SK-N-SH (cell line): ENCODE results near the gene LATS2. TPM values are rescaled to one million over a fixed set of nuclear protein-coding genes. Genes with fewer than 3 reads are reported as not detected.

Experiments
- CTCF ChIA-PET: fragments of 300-600, 350-600 bp; formaldehyde crosslinking; extraction: SDS; loops from one replicate; lab custom pipeline; 2021; lab: Yijun Ruan, JAX
- POLR2A ChIA-PET: fragments of 350-600 bp; sonication (Branson Sonifier 250); formaldehyde crosslinking; extraction: SDS; loops from one replicate; lab custom pipeline; 2020; ENCODE audit warnings: antibody characterized with exemption, inconsistent platforms; lab: Yijun Ruan, JAX
- DNase-seq: peaks from one replicate; pipeline ENCODE4 v3.0.0; 2012
- H2AFZ ChIP-seq: fragments of 200-600 bp; sonication (generic); 2 replicates; pipeline ENCODE4 v1.8.1; 2016; ENCODE audit warnings: antibody characterized with exemption, mild to moderate bottlenecking, low read depth
- H3F3A ChIP-seq: fragments of 200-600 bp; sonication (generic); replicated peaks from 2 replicates; pipeline ENCODE3; 2016; ENCODE audit warnings: antibody characterized with exemption, mild to moderate bottlenecking; ENCODE audit not compliant: insufficient read depth
- H3K27ac ChIP-seq, 2 experiments: fragments of 200-500 bp in 1 of 2; fragments of 200-600 bp in 1 of 2; sonication (Bioruptor generic) in 1 of 2; sonication (generic), shearing (Covaris generic) in 1 of 2; 2 replicates each; pipeline versions ENCODE4 v1.5.1 to v1.6.1; 2014 to 2016; ENCODE audit warnings: low read depth in 2 of 2, inconsistent platforms in 1 of 2, low read length in 1 of 2, mild to moderate bottlenecking in 1 of 2, mixed read lengths in 1 of 2
- H3K27me3 ChIP-seq: fragments of 200-600 bp; sonication (generic), shearing (Covaris generic); 2 replicates; pipeline ENCODE4 v1.6.1; 2016; ENCODE audit warnings: mixed run types; ENCODE audit not compliant: insufficient read depth
- H3K36me3 ChIP-seq, 2 experiments: fragments of 200-500 bp in 1 of 2; fragments of 200-600 bp in 1 of 2; sonication (Bioruptor generic) in 1 of 2; sonication (generic) in 1 of 2; replicated peaks in 1 of 2; 2 replicates each; pipeline versions ENCODE3 to v1.5.1; 2014 to 2016; ENCODE audit warnings: low read length in 1 of 2, mild to moderate bottlenecking in 1 of 2; ENCODE audit not compliant: insufficient read depth in 2 of 2, control insufficient read depth in 1 of 2
- H3K4me1 ChIP-seq, 2 experiments: fragments of 200-500 bp in 1 of 2; fragments of 200-600 bp in 1 of 2; sonication (Bioruptor generic) in 1 of 2; sonication (generic), shearing (Covaris generic) in 1 of 2; 2 replicates each; pipeline versions ENCODE4 v1.5.1 to v1.6.1; 2014 to 2016; ENCODE audit warnings: low read depth in 1 of 2, low read length in 1 of 2, mixed run types in 1 of 2; ENCODE audit not compliant: insufficient read depth in 2 of 2, control insufficient read depth in 1 of 2
- H3K4me2 ChIP-seq: fragments of 200-600 bp; sonication (generic), shearing (Covaris generic); 2 replicates; pipeline ENCODE4 v1.6.1; 2017; ENCODE audit warnings: mixed run types
- H3K4me3 ChIP-seq, 2 experiments: fragments of 200-500 bp in 1 of 2; fragments of 200-600 bp in 1 of 2; sonication (Bioruptor generic) in 1 of 2; sonication (generic), shearing (Covaris generic) in 1 of 2; 2 replicates each; pipeline versions ENCODE4 v1.5.1 to v1.8.1; 2014 to 2016; ENCODE audit warnings: low read depth in 2 of 2, inconsistent platforms in 1 of 2, low read length in 1 of 2, mild to moderate bottlenecking in 1 of 2, mixed read lengths in 1 of 2, moderate library complexity in 1 of 2
- H3K79me2 ChIP-seq: fragments of 200-600 bp; sonication (generic); 2 replicates; pipeline ENCODE4 v1.8.1; 2017; ENCODE audit warnings: mild to moderate bottlenecking; ENCODE audit not compliant: insufficient read depth
- H3K9ac ChIP-seq: fragments of 200-600 bp; sonication (generic); 2 replicates; pipeline ENCODE4 v1.6.1; 2017; ENCODE audit warnings: mixed run types
- H3K9me2 ChIP-seq: fragments of 200-600 bp; sonication (generic); 2 replicates; pipeline ENCODE4 v1.6.1; 2017; ENCODE audit warnings: mixed run types
- H3K9me3 ChIP-seq: fragments of 200-600 bp; sonication (generic); 2 replicates; pipeline ENCODE4 v1.6.1; 2017; ENCODE audit warnings: mixed run types, mild to moderate bottlenecking, moderate library complexity
- H4K20me1 ChIP-seq: fragments of 200-600 bp; sonication (generic); 2 replicates; pipeline ENCODE4 v1.6.1; 2017; ENCODE audit warnings: mild to moderate bottlenecking, mixed run types; ENCODE audit not compliant: insufficient read depth
- CHD2 ChIP-seq: fragments of 150-350 bp; IDR thresholded peaks from 2 replicates; pipeline ENCODE4 v1.6.1; 2018; ENCODE audit warnings: low read length; ENCODE audit not compliant: partially characterized antibody
- ELF1 ChIP-seq: IDR thresholded peaks from 2 replicates; pipeline ENCODE4 v1.4.0; 2012
- EZH2phosphoT487 ChIP-seq: fragments of 200-600 bp; sonication (generic); IDR thresholded peaks from 2 replicates; pipeline ENCODE4 v1.6.1; 2017; ENCODE audit warnings: low read depth, mixed run types, mild to moderate bottlenecking, antibody characterized with exemption, moderate library complexity, borderline replicate concordance
- NRF1 ChIP-seq: IDR thresholded peaks from 2 replicates; pipeline ENCODE4 v1.6.1; 2012; ENCODE audit warnings: low read depth, mild to moderate bottlenecking, low read length
- PBX3 ChIP-seq: IDR thresholded peaks from 2 replicates; pipeline ENCODE4; 2012
- REST ChIP-seq: IDR thresholded peaks from 2 replicates; pipeline ENCODE4 v1.6.1; 2012; ENCODE audit warnings: mild to moderate bottlenecking, low read depth, low read length, moderate library complexity
- RFX5 ChIP-seq: IDR thresholded peaks from 2 replicates; pipeline ENCODE4 v1.6.1; 2012; ENCODE audit warnings: mild to moderate bottlenecking, improper control_type of control experiment, low read length
- RXRA ChIP-seq: IDR thresholded peaks from 2 replicates; pipeline ENCODE4 v1.4.0; 2012; ENCODE audit warnings: low read depth, mild to moderate bottlenecking, borderline replicate concordance
- TEAD4 ChIP-seq: IDR thresholded peaks from 2 replicates; pipeline ENCODE4 v1.4.0; 2012; ENCODE audit warnings: mild to moderate bottlenecking, borderline replicate concordance; ENCODE audit not compliant: insufficient read depth
- ZBTB33 ChIP-seq: IDR thresholded peaks from 2 replicates; pipeline ENCODE4 v1.4.0; 2012; ENCODE audit warnings: low read depth, borderline replicate concordance
- WGBS: methylation state at CpG from one replicate; pipeline ENCODE4 v1.1.6; 2017; ENCODE audit warnings: low lambda C conversion rate; 5-methylcytosine and 5-hydroxymethylcytosine counted together
- polyA plus RNA-seq, 3 experiments: library from polyadenylated mRNA; depleted of rRNA; stranded (reverse); fragments of >200 nt; gene quantifications; 2 replicates each; pipeline ENCODE4 v1.2.3, GENCODE V29; 2012
- TF ChIP-seq, protein P1 (sequence below): fragments of 200-600 bp; sonication (generic); IDR thresholded peaks from 2 replicates; pipeline ENCODE4 v1.6.1; 2017; ENCODE audit warnings: antibody characterized with exemption, mild to moderate bottlenecking, moderate library complexity
- TF ChIP-seq, protein P2 (sequence below): fragments of 150-350 bp; IDR thresholded peaks from 2 replicates; pipeline ENCODE4 v1.6.1; 2017; ENCODE audit warnings: antibody characterized with exemption, low read length, low read depth, borderline replicate concordance
- TF ChIP-seq, protein P3 (sequence below): IDR thresholded peaks from 2 replicates; pipeline ENCODE4 v1.4.0; 2012; ENCODE audit warnings: low read depth, borderline replicate concordance

The LATS2 gene
- polyA plus RNA-seq, 1 of the 3 experiments (the other 2 are of a cell fraction), result 19.6 TPM

DNA sequence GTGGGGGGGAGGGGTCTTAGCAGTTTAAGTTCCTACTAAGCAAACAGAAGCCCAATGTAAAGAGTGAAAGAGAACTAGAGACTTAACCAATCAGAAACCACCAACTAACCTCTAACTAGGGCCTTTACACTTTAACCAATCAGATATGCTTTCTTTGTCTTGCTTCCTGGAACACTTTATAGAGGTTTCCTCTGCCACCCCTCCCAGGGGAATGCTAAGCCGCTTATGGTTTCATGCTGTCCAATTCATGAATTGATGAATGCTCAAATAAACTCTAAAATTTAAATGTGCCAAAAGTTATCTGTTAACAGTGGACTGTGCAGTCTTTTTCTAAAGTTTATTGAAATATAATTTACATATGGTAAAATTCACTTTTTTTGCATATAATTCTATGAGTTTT lies 33.9 kb upstream of the LATS2 start:
- 79% methylated on average over 1 of the region's 1 CpG for WGBS
- no peak overlapping the region for H3K9ac ChIP-seq
- H3K9me3 ChIP-seq, result no peaks in the 10 kb centered on the region
- no peaks in the 10 kb centered on the region for H3K36me3 ChIP-seq
- no peak for TF ChIP-seq PBX3
- TF ChIP-seq TEAD4, result no peak
- TF ChIP-seq, protein P1, sequence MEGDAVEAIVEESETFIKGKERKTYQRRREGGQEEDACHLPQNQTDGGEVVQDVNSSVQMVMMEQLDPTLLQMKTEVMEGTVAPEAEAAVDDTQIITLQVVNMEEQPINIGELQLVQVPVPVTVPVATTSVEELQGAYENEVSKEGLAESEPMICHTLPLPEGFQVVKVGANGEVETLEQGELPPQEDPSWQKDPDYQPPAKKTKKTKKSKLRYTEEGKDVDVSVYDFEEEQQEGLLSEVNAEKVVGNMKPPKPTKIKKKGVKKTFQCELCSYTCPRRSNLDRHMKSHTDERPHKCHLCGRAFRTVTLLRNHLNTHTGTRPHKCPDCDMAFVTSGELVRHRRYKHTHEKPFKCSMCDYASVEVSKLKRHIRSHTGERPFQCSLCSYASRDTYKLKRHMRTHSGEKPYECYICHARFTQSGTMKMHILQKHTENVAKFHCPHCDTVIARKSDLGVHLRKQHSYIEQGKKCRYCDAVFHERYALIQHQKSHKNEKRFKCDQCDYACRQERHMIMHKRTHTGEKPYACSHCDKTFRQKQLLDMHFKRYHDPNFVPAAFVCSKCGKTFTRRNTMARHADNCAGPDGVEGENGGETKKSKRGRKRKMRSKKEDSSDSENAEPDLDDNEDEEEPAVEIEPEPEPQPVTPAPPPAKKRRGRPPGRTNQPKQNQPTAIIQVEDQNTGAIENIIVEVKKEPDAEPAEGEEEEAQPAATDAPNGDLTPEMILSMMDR, result no peak
- TF ChIP-seq, protein P2, sequence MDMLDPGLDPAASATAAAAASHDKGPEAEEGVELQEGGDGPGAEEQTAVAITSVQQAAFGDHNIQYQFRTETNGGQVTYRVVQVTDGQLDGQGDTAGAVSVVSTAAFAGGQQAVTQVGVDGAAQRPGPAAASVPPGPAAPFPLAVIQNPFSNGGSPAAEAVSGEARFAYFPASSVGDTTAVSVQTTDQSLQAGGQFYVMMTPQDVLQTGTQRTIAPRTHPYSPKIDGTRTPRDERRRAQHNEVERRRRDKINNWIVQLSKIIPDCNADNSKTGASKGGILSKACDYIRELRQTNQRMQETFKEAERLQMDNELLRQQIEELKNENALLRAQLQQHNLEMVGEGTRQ, result no peak
- TF ChIP-seq RXRA, result no peak
- TF ChIP-seq, protein P3, sequence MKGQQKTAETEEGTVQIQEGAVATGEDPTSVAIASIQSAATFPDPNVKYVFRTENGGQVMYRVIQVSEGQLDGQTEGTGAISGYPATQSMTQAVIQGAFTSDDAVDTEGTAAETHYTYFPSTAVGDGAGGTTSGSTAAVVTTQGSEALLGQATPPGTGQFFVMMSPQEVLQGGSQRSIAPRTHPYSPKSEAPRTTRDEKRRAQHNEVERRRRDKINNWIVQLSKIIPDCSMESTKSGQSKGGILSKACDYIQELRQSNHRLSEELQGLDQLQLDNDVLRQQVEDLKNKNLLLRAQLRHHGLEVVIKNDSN, result no peak
- TF ChIP-seq CHD2, result no peak
- TF ChIP-seq REST, result no peak
- TF ChIP-seq ZBTB33, result no peak
- TF ChIP-seq ELF1, result no peak
- TF ChIP-seq RFX5, result no peak
- no peak for TF ChIP-seq NRF1
- TF ChIP-seq EZH2phosphoT487, result no peak
- no peak overlapping the region for H2AFZ ChIP-seq
- H3K9me2 ChIP-seq, result no peaks in the 10 kb centered on the region
- no peak overlapping the region for H3K4me3 ChIP-seq
- POLR2A ChIA-PET, result no interaction called here
- H3F3A ChIP-seq, result no peaks in the 10 kb centered on the region
- DNase-seq, result no peak
- no peaks in the 10 kb centered on the region for H3K4me1 ChIP-seq
- no peaks in the 10 kb centered on the region for H3K79me2 ChIP-seq
- CTCF ChIA-PET, result no interaction called here
- no peaks in the 10 kb centered on the region for H3K27me3 ChIP-seq
- no peak overlapping the region for H3K4me2 ChIP-seq
- H3K27ac ChIP-seq, result no peak overlapping the region
- H4K20me1 ChIP-seq, result no peaks in the 10 kb centered on the region
